Astrocyte of the spinal cord (primary cell): Measurements from ENCODE around the gene CHST3.
"Not testable (repeated sequence)": the region's sequence is repeated elsewhere in the genome, so short reads cannot be mapped to it uniquely, and the experiment has no call there.

Experiments
- DNase-seq: peaks from one replicate; pipeline ENCODE4 v3.0.0; 2011; ENCODE audit warnings: low read depth, low spot score
- H3K4me3 ChIP-seq: 2 replicates; pipeline ENCODE4 v1.5.1; 2011; ENCODE audit warnings: low read depth, mild to moderate bottlenecking, low read length, moderate library complexity
- CTCF ChIP-seq: IDR thresholded peaks from 2 replicates; pipeline ENCODE4 v1.5.1; 2012; ENCODE audit warnings: low read depth, mild to moderate bottlenecking, low read length, inconsistent platforms
- in situ Hi-C: cut with HindIII; loops from 2 replicates; pipeline ENCODE4 v1.10.0; 2017; ENCODE audit warnings: low sequenced_read_pairs

Gene CHST3

DNA sequence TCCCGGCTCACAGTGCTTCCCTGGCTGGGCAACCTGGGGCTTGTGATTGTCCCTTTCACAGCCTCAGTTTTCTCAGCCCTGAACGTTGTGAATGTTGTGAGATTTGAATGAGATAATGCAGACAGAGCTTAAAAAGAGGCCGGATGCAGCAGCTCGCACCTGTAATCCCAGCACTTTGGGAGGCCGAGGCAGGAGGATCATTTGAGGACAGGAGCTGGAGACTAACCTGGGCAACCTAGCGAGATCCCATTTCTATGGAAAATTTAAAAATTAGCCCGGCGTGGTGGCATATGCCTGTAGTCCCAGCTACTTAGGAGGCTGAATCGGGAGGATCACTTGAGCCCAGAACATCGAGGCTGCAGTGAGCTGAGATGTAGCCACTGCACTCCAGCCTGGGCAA is 67.5 kb downstream of the CHST3 start:
- TF ChIP-seq CTCF, result no peak
- in situ Hi-C loops, result no loop called here
- H3K4me3 ChIP-seq, result no peak overlapping the region
- no peak for DNase-seq

DNA sequence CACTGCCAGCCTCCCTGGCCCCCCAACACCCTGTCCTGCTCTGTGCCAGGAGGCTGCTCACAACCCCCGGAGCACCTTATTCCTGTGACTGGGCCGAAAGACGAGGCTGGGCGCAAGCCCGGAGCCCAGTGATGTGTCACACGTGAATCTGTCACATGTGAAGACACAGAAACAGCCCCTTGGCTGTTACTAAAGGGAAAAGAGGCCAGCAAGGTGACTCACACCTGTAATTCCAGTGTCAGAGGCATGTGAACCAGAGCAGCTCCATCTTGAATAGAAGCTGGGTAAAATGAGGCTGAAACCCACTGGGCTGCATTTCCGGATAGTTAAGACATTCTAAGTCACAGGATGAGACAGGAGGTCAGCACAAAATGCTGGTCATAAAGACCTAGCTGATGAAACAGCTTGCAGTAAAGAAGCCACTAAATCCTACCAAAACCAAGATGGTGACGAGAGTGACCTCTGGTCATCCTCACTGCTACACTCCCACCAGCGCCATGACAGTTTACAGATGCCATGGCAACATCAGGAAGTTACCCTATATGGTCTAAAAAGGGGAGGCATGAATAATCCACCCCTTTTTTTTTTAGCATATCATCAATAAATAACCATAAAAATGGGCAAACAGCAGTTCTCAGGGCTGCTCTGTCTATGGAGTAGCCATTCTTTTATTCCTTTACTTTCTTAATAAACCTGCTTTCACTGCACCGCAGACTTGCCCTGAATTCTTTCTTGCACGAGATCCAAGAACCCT is 68.4 kb downstream of the CHST3 start:
- H3K4me3 ChIP-seq, DNase-seq, in situ Hi-C loops: not testable (repeated sequence)

GRCh38 chr10:72034040-72034499 is 69.9 kb downstream of the CHST3 start:
- in situ Hi-C loops, result no loop called here
- DNase-seq, result no peak
- TF ChIP-seq CTCF, result no peak
- no peak overlapping the region for H3K4me3 ChIP-seq

DNA sequence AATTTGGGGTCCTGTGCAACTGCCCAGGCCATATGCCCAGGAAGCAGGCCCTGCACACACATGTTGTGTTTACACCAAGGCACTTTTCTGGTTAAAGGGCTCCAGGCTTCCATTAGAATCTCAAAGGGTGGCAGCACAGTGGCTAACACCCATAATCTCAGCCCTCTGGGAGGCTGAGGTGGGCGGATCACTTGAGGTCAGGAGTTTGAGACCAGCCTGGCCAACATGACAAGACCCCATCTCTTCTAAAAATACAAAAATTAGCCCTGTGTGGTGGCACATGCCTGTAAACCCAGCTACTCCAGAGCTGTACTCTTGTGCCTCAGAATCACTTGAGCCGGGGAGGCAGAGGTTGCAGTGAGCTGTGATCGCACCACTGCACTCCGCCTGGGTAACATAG is 70.6 kb downstream of the CHST3 start:
- in situ Hi-C loops, result no loop called here
- no peak for TF ChIP-seq CTCF
- DNase-seq, result no peak
- H3K4me3 ChIP-seq, result no peak overlapping the region

DNA sequence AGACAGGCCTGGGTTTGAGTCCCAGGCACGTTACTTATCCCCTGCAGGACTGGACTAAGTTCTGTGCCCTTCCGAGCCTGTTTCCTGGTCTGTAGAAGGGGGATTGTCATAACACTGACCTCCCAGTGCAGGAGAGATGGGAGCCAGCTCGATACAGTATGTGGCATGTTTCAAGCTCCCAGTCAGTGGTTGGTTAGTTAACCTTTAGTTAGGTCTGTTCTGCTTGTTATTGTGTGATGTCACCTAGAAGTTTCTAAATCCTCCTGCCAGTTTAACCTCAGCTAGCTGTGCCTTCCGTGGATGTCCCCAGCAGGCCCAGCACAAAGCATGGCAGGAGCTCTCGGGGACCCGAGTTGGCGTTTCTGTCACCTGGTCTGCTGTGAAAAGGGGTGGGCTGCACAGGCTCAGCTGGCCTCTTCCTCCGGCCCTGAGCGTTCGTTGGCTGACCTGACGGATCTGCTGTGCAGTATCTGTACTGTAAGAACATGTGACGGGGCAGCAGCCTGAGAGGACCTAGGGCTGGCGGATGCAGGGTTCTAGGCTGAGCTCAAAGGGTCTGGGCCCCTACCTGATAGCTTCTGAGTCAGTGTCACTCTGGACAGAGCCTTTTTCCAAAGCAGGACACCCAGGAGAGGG is 71.2 kb downstream of the CHST3 start:
- DNase-seq, result no peak
- in situ Hi-C loops, result no loop called here
- H3K4me3 ChIP-seq, result no peak overlapping the region
- no peak for TF ChIP-seq CTCF

DNA sequence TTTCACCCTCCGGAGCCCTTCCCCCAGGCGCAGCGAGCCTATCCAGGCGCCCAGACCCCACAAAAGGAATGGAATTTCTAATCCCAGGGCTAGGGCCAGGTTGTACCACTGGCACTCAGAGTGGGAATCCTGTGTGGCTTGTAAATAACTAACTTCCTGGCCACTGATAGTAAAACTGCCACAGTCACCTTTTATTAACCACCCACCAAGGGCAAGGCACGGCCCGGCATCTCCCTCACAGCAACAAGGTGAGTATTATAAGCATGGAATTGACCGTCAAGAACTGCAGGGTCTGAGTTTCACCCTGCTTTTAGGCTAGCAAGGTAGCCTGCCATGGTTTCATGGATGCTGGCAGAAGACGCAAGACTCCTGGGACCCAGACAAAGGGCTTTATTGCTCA is 73.1 kb downstream of the CHST3 start:
- DNase-seq, result no peak
- TF ChIP-seq CTCF, result no peak
- in situ Hi-C loops, result no loop called here
- H3K4me3 ChIP-seq, result no peak overlapping the region

- TF ChIP-seq CTCF, result no peak
- no peak overlapping the region for H3K4me3 ChIP-seq
- no peak for DNase-seq
- in situ Hi-C loops, result no loop called here
Observed at GRCh38 chr10:72037811-72038210, 73.6 kb downstream of the CHST3 start.
